K562 (cell line): Measurements from ENCODE around the gene TTC33. TPM values are rescaled to one million over a fixed set of nuclear protein-coding genes. Genes with fewer than 3 reads are reported as not detected.

Source experiments
- BRF2 ChIP-seq: IDR thresholded peaks from 3 replicates; pipeline ENCODE4 v1.6.1; 2011; ENCODE audit warnings: borderline replicate concordance, mild to moderate bottlenecking; ENCODE audit not compliant: insufficient read length, insufficient read depth
- COPS2 ChIP-seq: fragments of 450-650 bp; conservative IDR thresholded peaks from 2 replicates; pipeline ENCODE4 v1.6.1; 2016; ENCODE audit warnings: mild to moderate bottlenecking, moderate library complexity
- E2F1 ChIP-seq: sonication (generic); formaldehyde crosslinking; IDR thresholded peaks from 2 replicates; pipeline ENCODE4 v1.8.1; 2023; ENCODE audit warnings: mild to moderate bottlenecking, missing genetic modification reagents, moderate library complexity
- FOXA3 ChIP-seq, 2 experiments: fragments of 450-650 bp in 1 of 2; sonication (generic) in 1 of 2; formaldehyde crosslinking; IDR thresholded peaks in 1 of 2; conservative IDR thresholded peaks in 1 of 2; 2 replicates each; pipeline versions ENCODE4 v1.4.0 to v1.8.0; 2020 to 2022; ENCODE audit warnings: mild to moderate bottlenecking in 2 of 2, missing genetic modification reagents in 1 of 2
- GABPB1 ChIP-seq: sonication (generic); formaldehyde crosslinking; IDR thresholded peaks from 2 replicates; pipeline ENCODE4 v1.8.0; 2022; ENCODE audit warnings: mild to moderate bottlenecking, missing genetic modification reagents
- MNT ChIP-seq, 2 experiments: fragments of 450-650 bp; conservative IDR thresholded peaks; 2 replicates each; pipeline ENCODE4 v1.6.1; 2017; ENCODE audit warnings: mild to moderate bottlenecking in 2 of 2, moderate library complexity in 2 of 2
- PHB ChIP-seq: fragments of 250-450 bp; sonication (Bioruptor Pico); IDR thresholded peaks from 2 replicates; pipeline ENCODE4 v1.5.0; 2021
- PYGO2 ChIP-seq: fragments of 450-650 bp; IDR thresholded peaks from 2 replicates; pipeline ENCODE4 v1.6.1; 2016; ENCODE audit warnings: mild to moderate bottlenecking, missing genetic modification characterization, moderate library complexity, missing compliant biosample characterization
- RAD51 ChIP-seq: fragments of 450-650 bp; IDR thresholded peaks from 2 replicates; pipeline ENCODE4 v1.7.1; 2016; ENCODE audit warnings: low read depth, mild to moderate bottlenecking, borderline replicate concordance
- RBM14 ChIP-seq: fragments of 200-400 bp; formaldehyde crosslinking; IDR thresholded peaks from 2 replicates; pipeline ENCODE4 v1.6.1; 2018; ENCODE audit warnings: low read depth, mild to moderate bottlenecking, low read length, moderate library complexity, borderline replicate concordance; ENCODE audit not compliant: insufficient read depth
- RBM15 ChIP-seq: fragments of 200-400 bp; formaldehyde crosslinking; IDR thresholded peaks from 2 replicates; pipeline ENCODE4 v1.6.1; 2018; ENCODE audit warnings: mild to moderate bottlenecking, low read length, moderate library complexity; ENCODE audit not compliant: insufficient read depth
- TCF7 ChIP-seq: sonication (generic); IDR thresholded peaks from 2 replicates; pipeline ENCODE4 v1.6.1; 2016; ENCODE audit warnings: antibody characterized with exemption, borderline replicate concordance
- ZFP36 ChIP-seq: fragments of 150-350 bp; IDR thresholded peaks from 2 replicates; pipeline ENCODE4 v1.6.1; 2018; ENCODE audit warnings: low read length, low read depth; ENCODE audit not compliant: partially characterized antibody
- ZNF717 ChIP-seq: fragments of 250-450 bp; sonication (Bioruptor Pico); IDR thresholded peaks from 2 replicates; pipeline ENCODE4 v1.5.0; 2021
- ZSCAN29 ChIP-seq: fragments of 450-650 bp; IDR thresholded peaks from 2 replicates; pipeline ENCODE4 v1.6.1; 2017
- polyA plus RNA-seq, 8 experiments: library from polyadenylated mRNA; depleted of rRNA in 4 of 8; stranded (reverse) in 5 of 8; unstranded in 3 of 8; fragments of >200 nt; fragmentation: Nextera tagmentation in 2 of 8; fragmentation: Illumina TruSeq in 1 of 8; extraction: Ambion mirVana in 2 of 8; extraction: Trizol in 1 of 8; gene quantifications; 2 replicates each; pipeline versions ENCODE4 v1.2.1 to v1.2.3, GENCODE V29; 2011 to 2014; ENCODE audit warnings: inconsistent platforms in 1 of 8, missing spikeins in 1 of 8
- total RNA-seq, 7 experiments: library from RNA; depleted of rRNA in 6 of 7; stranded (reverse); fragments of >200 nt in 6 of 7; fragmentation: Illumina TruSeq in 2 of 7; extraction: Trizol in 2 of 7; gene quantifications; 2 replicates each; pipeline versions ENCODE4 v1.2.1 to v1.2.3, GENCODE V29; 2011 to 2021; ENCODE audit warnings: low replicate concordance in 1 of 7
- TF ChIP-seq, protein P1 (sequence below): fragments of 250-450 bp; sonication (Bioruptor Pico); IDR thresholded peaks from 2 replicates; pipeline ENCODE4 v1.9.0; 2021; ENCODE audit warnings: mild to moderate bottlenecking, inconsistent platforms
- TF ChIP-seq, protein P2 (sequence below): sonication (generic); formaldehyde crosslinking; IDR thresholded peaks from 2 replicates; pipeline ENCODE4 v1.8.1; 2022; ENCODE audit warnings: missing genetic modification reagents

TTC33 gene
- total and polyA plus RNA-seq, 9 of the 15 experiments (the other 6 are each of a cell fraction or from before 2014, with no cell fraction given) = 11.5 to 24.9 (median 21.1) TPM

GRCh38 chr5:40801771-40802562 is 46.2 kb upstream of the TTC33 start (continued):
- TF ChIP-seq RBM15 (no peak), RBM14 (no peak), ZNF717 (no peak), PHB (no peak), E2F1 (CRISPR knock-in tag) (no peak), GABPB1 (CRISPR knock-in tag) (0 out of 2 replicates have a peak, but pooled peaks have one; percentile 22), BRF2 (no peak), RAD51 (peak; percentile 6; the same call in 1 of the 2 replicates), FOXA3 (CRISPR knock-in tag; conservative IDR thresholded peaks at IDR 0.05 in 1 of 2, IDR thresholded peaks at IDR 0.05 in 1 of 2) (peak; percentile 38 to 67; a peak in 2 of 4 replicates), COPS2 (no peak), MNT (conservative IDR thresholded peaks at IDR 0.05) (peak; percentile 72 to 75), ZFP36 (no peak), ZSCAN29 (0 out of 2 replicates have a peak, but pooled peaks have one; percentile 12), TCF7 (no peak; the same call in 1 of the 2 replicates), PYGO2 (tag) (no peak)
- TF ChIP-seq, protein P1, sequence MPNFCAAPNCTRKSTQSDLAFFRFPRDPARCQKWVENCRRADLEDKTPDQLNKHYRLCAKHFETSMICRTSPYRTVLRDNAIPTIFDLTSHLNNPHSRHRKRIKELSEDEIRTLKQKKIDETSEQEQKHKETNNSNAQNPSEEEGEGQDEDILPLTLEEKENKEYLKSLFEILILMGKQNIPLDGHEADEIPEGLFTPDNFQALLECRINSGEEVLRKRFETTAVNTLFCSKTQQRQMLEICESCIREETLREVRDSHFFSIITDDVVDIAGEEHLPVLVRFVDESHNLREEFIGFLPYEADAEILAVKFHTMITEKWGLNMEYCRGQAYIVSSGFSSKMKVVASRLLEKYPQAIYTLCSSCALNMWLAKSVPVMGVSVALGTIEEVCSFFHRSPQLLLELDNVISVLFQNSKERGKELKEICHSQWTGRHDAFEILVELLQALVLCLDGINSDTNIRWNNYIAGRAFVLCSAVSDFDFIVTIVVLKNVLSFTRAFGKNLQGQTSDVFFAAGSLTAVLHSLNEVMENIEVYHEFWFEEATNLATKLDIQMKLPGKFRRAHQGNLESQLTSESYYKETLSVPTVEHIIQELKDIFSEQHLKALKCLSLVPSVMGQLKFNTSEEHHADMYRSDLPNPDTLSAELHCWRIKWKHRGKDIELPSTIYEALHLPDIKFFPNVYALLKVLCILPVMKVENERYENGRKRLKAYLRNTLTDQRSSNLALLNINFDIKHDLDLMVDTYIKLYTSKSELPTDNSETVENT (CRISPR knock-in tag) = no peak
- TF ChIP-seq, protein P2, sequence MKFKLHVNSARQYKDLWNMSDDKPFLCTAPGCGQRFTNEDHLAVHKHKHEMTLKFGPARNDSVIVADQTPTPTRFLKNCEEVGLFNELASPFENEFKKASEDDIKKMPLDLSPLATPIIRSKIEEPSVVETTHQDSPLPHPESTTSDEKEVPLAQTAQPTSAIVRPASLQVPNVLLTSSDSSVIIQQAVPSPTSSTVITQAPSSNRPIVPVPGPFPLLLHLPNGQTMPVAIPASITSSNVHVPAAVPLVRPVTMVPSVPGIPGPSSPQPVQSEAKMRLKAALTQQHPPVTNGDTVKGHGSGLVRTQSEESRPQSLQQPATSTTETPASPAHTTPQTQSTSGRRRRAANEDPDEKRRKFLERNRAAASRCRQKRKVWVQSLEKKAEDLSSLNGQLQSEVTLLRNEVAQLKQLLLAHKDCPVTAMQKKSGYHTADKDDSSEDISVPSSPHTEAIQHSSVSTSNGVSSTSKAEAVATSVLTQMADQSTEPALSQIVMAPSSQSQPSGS (CRISPR knock-in tag) = no peak
